ENCODE measurements around the gene DNAJB6.

DNA sequence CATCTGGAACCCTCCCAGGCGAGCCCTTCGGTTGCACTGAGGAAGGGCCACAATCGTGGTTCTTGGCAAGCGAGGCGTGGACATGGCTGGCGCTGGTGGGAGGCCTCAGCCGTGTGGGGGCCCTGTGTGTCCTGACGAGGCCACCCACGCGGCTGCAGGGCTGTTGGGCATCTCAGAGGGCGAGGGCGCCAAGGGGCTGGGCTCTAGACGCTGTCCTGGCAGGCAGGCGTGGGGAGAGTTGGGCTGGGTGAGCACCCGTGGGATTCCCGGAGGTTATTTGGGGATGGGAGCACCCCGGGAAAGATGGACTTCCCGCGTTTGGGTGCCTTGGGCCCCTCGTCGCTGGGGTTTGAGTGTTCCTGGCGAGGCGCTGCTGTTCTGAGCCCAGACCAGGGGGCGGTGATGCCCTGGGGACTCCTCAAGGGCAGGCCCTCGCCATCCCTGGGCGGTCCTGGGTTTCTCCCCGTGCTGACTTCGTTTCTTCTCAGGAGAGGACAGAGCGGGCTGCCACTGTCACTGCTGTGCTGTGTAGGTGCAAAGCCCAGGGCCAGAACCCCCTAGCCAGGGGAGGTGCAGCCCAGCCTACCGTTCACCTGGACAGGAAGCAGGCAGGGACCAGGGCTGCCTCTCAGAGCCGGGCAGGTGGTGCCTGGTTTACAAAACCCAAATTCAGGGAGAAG, 87.2 kb downstream of the DNAJB6 start:
- TF ChIP-seq, protein P1, sequence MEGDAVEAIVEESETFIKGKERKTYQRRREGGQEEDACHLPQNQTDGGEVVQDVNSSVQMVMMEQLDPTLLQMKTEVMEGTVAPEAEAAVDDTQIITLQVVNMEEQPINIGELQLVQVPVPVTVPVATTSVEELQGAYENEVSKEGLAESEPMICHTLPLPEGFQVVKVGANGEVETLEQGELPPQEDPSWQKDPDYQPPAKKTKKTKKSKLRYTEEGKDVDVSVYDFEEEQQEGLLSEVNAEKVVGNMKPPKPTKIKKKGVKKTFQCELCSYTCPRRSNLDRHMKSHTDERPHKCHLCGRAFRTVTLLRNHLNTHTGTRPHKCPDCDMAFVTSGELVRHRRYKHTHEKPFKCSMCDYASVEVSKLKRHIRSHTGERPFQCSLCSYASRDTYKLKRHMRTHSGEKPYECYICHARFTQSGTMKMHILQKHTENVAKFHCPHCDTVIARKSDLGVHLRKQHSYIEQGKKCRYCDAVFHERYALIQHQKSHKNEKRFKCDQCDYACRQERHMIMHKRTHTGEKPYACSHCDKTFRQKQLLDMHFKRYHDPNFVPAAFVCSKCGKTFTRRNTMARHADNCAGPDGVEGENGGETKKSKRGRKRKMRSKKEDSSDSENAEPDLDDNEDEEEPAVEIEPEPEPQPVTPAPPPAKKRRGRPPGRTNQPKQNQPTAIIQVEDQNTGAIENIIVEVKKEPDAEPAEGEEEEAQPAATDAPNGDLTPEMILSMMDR (conservative IDR thresholded peaks at IDR 0.05; ENCODE audit: low read depth, low read length): no peak
- TF ChIP-seq MAZ (IDR thresholded peaks at IDR 0.05; ENCODE audit: borderline replicate concordance, low read depth, low read length): no peak
- no peak for TF ChIP-seq POLR2A (IDR thresholded peaks at IDR 0.05; ENCODE audit: low read depth, low read length)
- TF ChIP-seq RFX5 (IDR thresholded peaks at IDR 0.05; ENCODE audit: low read depth, low read length): no peak
- TF ChIP-seq MXI1 (IDR thresholded peaks at IDR 0.05; ENCODE audit: borderline replicate concordance, low read depth, low read length): no peak
- no peak for TF ChIP-seq CEBPB (IDR thresholded peaks at IDR 0.05; ENCODE audit: low read depth, low read length)
- no peak for TF ChIP-seq SMC3 (IDR thresholded peaks at IDR 0.05; ENCODE audit: low read depth, low read length)
- no peak for TF ChIP-seq RAD21 (IDR thresholded peaks at IDR 0.05; ENCODE audit: low read length)
- no peak for TF ChIP-seq MAFK (IDR thresholded peaks at IDR 0.05; ENCODE audit: low read depth, low read length)
- TF ChIP-seq FOS (IDR thresholded peaks at IDR 0.05; ENCODE audit: low read depth, low read length): no peak
- no peak for TF ChIP-seq BHLHE40 (IDR thresholded peaks at IDR 0.05; ENCODE audit: low read depth, low read length)
- TF ChIP-seq, protein P2, sequence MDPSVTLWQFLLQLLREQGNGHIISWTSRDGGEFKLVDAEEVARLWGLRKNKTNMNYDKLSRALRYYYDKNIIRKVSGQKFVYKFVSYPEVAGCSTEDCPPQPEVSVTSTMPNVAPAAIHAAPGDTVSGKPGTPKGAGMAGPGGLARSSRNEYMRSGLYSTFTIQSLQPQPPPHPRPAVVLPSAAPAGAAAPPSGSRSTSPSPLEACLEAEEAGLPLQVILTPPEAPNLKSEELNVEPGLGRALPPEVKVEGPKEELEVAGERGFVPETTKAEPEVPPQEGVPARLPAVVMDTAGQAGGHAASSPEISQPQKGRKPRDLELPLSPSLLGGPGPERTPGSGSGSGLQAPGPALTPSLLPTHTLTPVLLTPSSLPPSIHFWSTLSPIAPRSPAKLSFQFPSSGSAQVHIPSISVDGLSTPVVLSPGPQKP (IDR thresholded peaks at IDR 0.05; ENCODE audit: borderline replicate concordance, low read depth, low read length): no peak

Data from IMR-90 (cell line).